ENCODE measurements around the gene ABCB10.

DNA sequence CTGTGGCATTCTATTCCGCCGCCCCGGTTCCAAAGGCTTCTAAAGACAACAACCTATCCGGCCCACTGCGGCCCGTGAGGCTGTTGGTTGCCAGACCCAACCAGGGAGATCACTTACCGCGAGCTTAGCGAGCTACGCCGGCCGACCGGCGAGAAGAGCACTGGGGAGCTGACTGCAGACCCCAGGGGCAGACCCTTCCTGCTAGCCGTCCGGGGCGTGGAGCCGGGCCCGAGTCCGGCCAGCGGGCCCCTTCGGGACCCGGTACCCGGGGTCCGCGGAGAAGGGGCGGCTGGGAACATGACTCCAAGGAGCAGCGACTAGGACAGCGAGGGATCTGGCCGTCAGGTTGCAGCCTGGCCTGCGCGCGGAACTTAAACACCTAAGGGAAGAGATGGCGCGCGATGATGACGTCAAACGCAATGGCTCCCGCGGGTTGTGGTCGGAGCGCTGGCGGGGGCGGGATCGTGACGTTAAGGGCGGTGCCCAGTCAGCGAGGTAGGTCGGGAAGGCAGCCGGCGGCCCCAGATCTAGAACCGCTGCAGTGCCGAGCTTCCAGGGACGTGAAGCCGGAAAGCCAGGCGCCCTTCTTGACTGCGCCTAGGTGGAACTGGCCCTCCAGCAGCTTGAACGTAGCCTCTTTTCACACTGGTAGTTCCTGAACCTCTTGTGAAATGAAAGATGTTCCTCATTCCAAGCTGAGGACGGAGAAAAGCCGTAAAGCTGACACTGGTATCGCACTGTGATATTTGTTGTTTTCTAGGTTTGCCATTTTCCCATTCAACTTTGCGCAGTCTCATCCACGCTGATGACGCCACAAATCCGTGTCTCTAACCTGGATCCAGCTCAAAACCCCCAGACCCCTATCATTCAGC, 50.3 kb downstream of the ABCB10 start, which contains the start of gene NUP133:
- no peak for TF ChIP-seq EZH2 (IDR thresholded peaks at IDR 0.05; ENCODE audit: insufficient read depth, poor library complexity, severe bottlenecking)
- TF ChIP-seq EZH2phosphoT487 (IDR thresholded peaks at IDR 0.05; ENCODE audit: insufficient read depth, low read depth): no peak
